ENCODE data around the gene KRTAP4-7.
"Not testable (repeated sequence)": the region's sequence is repeated elsewhere in the genome, so short reads cannot be mapped to it uniquely, and the experiment has no call there.

KRTAP4-7 gene

GRCh38 chr17:41065829-41066624 lies 17.9 kb upstream of the KRTAP4-7 start, which contains the start of gene KRTAP2-4:
Gene KRTAP2-4 (minus strand): TSS chr17:41065879. CDS start chr17:41065845, 34 bp downstream.
- no peak for DNase-seq

GRCh38 chr17:41067281-41067680 lies 16.7 kb upstream of the KRTAP4-7 start:
- DNase-seq: no peak

GRCh38 chr17:41069031-41069430 lies 14.9 kb upstream of the KRTAP4-7 start:
- no peak for DNase-seq

- DNase-seq: peak; percentile 63
These were observed 12.2 kb upstream of the KRTAP4-7 start for GRCh38 chr17:41071606-41072360.

- no peak for DNase-seq
These were observed 10.3 kb upstream of the KRTAP4-7 start for GRCh38 chr17:41073676-41074075.

- DNase-seq: no peak
These were observed 7.2 kb upstream of the KRTAP4-7 start for GRCh38 chr17:41076788-41077187.

GRCh38 chr17:41082626-41083025 lies 1.3 kb upstream of the KRTAP4-7 start:
- no peak for DNase-seq

- not testable (repeated sequence) for DNase-seq
These were observed 523 bp upstream of the KRTAP4-7 start for GRCh38 chr17:41083427-41083826.

GRCh38 chr17:41088760-41089352 lies 4.9 kb downstream of the KRTAP4-7 start:
- DNase-seq: not testable (repeated sequence)

- DNase-seq: no peak
These were observed 12.1 kb downstream of the KRTAP4-7 start for GRCh38 chr17:41096055-41096454.

GRCh38 chr17:41098042-41098441 lies 14.1 kb downstream of the KRTAP4-7 start, which contains the start of gene KRTAP4-8:
Gene KRTAP4-8 (minus strand): TSS chr17:41098142. CDS start chr17:41098084, 58 bp downstream.
- DNase-seq: no peak

GRCh38 chr17:41098481-41098880 lies 14.5 kb downstream of the KRTAP4-7 start:
- no peak for DNase-seq

- not testable (repeated sequence) for DNase-seq
These were observed 15.9 kb downstream of the KRTAP4-7 start for GRCh38 chr17:41099682-41100480.

- DNase-seq: no peak
These were observed 17.8 kb downstream of the KRTAP4-7 start, which contains the start of gene KRTAP4-16 for GRCh38 chr17:41101586-41102259. Gene KRTAP4-16 (minus strand): TSS chr17:41102209. CDS start chr17:41102209, 0 bp downstream.

- DNase-seq: no peak
These were observed 19.9 kb downstream of the KRTAP4-7 start for GRCh38 chr17:41103896-41104295.

GRCh38 chr17:41104386-41105038 lies 20.6 kb downstream of the KRTAP4-7 start:
- not testable (repeated sequence) for DNase-seq

- DNase-seq: not testable (repeated sequence)
These were observed 21.4 kb downstream of the KRTAP4-7 start, which contains the start of gene KRTAP4-9 for GRCh38 chr17:41105347-41105746. Gene KRTAP4-9 (plus strand): TSS chr17:41105389. CDS start chr17:41105389, 0 bp downstream.

- DNase-seq: no peak
These were observed 24.0 kb downstream of the KRTAP4-7 start for GRCh38 chr17:41107941-41108450.

GRCh38 chr17:41108728-41109386 lies 24.9 kb downstream of the KRTAP4-7 start:
- not testable (repeated sequence) for DNase-seq

All from NCI-H774 (cell line).